ENCODE data around the gene HNRNPAB. TPM values are rescaled to one million over a fixed set of nuclear protein-coding genes. Genes with fewer than 3 reads are reported as not detected.

The HNRNPAB gene
- total and polyA plus RNA-seq, 9 of the 15 experiments (the other 6 are each of a cell fraction or from before 2014, with no cell fraction given) = 34.6 to 425 (median 236) TPM

GRCh38 chr5:178207183-178207916 lies 3.0 kb downstream of the HNRNPAB start:
- Histone ChIP-seq H3K27me3 (ENCODE audit: control insufficient read depth in 2 of 2, insufficient read depth in 2 of 2, low read length in 2 of 2) (no peaks in the 10 kb centered on the region), H3K4me3 (peak overlapping the region; percentile 80; the same call in 1 of the 2 replicates), H3K9ac (ENCODE audit: insufficient read depth in 1 of 2, low read depth in 2 of 2, low read length in 2 of 2) (peak overlapping the region; percentile 72 to 93; a peak in 3 of 4 replicates), H3K4me2 (ENCODE audit: insufficient read depth, low read length) (peak overlapping the region; percentile 96), H3K27ac (ENCODE audit: extremely low read depth, low read depth, low read length) (peak overlapping the region; percentile 41; the same call in 2 of the 3 replicates), H2AFZ (ENCODE audit: low read depth, low read length) (no peak overlapping the region), H3K4me1 (replicated peaks in 1 of 2; ENCODE audit: control insufficient read depth in 2 of 2, insufficient read depth in 2 of 2, low read length in 2 of 2) (peaks cover 23 to 25% of the 10 kb centered on the region in 2 experiments; a peak in 4 of 5 replicates), H3K9me3 (replicated peaks; ENCODE audit: control insufficient read depth, insufficient read depth, low read depth, low read length) (no peaks in the 10 kb centered on the region), H4K20me1 (replicated peaks; ENCODE audit: control insufficient read depth, insufficient read depth, low read length) (peaks cover 68% of the 10 kb centered on the region), H3K79me2 (ENCODE audit: control insufficient read depth, insufficient read depth, low read length) (peaks cover 69% of the 10 kb centered on the region), H3K9me1 (ENCODE audit: control insufficient read depth, insufficient read depth, low read length) (peaks cover 10% of the 10 kb centered on the region), H3K36me3 (ENCODE audit: control insufficient read depth, insufficient read depth, low read length) (peaks cover 71% of the 10 kb centered on the region)
- intact Hi-C loops (cut with micrococcal nuclease) = no loop called here
- in situ Hi-C loops (cut with MboI) = no loop called here
- BruUV-seq (replicated peaks) = no TSS peak
- no peak for TF ChIP-seq ZNF436 (CRISPR knock-in tag; IDR thresholded peaks at IDR 0.05)
- TF ChIP-seq NFXL1 (CRISPR knock-in tag; IDR thresholded peaks at IDR 0.05) = no peak
- no peak for TF ChIP-seq ZNF778 (CRISPR knock-in tag; IDR thresholded peaks at IDR 0.05)
- no peak for TF ChIP-seq RBM34 (IDR thresholded peaks at IDR 0.05; ENCODE audit: borderline replicate concordance, insufficient read depth, low read length)
- no peak for TF ChIP-seq VEZF1 (CRISPR knock-in tag; IDR thresholded peaks at IDR 0.05)
- TF ChIP-seq BCOR (IDR thresholded peaks at IDR 0.05) = no peak
- no peak for TF ChIP-seq ERF (CRISPR knock-in tag; IDR thresholded peaks at IDR 0.05)
- TF ChIP-seq SAFB (IDR thresholded peaks at IDR 0.05; ENCODE audit: borderline replicate concordance, low read depth, low read length) = no peak
- TF ChIP-seq KDM4B (IDR thresholded peaks at IDR 0.05; ENCODE audit: borderline replicate concordance in 2 of 2, low read depth in 1 of 2) = no peak
- 0 out of 2 replicates have a peak, but pooled peaks have one; percentile 37 for TF ChIP-seq ZBED1 (IDR thresholded peaks at IDR 0.05)
- TF ChIP-seq PML (IDR thresholded peaks at IDR 0.05; ENCODE audit: low read length) = 0 out of 2 replicates have a peak, but pooled peaks have one; percentile 2
- TF ChIP-seq, protein P1, sequence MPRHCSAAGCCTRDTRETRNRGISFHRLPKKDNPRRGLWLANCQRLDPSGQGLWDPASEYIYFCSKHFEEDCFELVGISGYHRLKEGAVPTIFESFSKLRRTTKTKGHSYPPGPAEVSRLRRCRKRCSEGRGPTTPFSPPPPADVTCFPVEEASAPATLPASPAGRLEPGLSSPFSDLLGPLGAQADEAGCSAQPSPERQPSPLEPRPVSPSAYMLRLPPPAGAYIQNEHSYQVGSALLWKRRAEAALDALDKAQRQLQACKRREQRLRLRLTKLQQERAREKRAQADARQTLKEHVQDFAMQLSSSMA (CRISPR knock-in tag; IDR thresholded peaks at IDR 0.05) = no peak
- TF ChIP-seq, protein P2, sequence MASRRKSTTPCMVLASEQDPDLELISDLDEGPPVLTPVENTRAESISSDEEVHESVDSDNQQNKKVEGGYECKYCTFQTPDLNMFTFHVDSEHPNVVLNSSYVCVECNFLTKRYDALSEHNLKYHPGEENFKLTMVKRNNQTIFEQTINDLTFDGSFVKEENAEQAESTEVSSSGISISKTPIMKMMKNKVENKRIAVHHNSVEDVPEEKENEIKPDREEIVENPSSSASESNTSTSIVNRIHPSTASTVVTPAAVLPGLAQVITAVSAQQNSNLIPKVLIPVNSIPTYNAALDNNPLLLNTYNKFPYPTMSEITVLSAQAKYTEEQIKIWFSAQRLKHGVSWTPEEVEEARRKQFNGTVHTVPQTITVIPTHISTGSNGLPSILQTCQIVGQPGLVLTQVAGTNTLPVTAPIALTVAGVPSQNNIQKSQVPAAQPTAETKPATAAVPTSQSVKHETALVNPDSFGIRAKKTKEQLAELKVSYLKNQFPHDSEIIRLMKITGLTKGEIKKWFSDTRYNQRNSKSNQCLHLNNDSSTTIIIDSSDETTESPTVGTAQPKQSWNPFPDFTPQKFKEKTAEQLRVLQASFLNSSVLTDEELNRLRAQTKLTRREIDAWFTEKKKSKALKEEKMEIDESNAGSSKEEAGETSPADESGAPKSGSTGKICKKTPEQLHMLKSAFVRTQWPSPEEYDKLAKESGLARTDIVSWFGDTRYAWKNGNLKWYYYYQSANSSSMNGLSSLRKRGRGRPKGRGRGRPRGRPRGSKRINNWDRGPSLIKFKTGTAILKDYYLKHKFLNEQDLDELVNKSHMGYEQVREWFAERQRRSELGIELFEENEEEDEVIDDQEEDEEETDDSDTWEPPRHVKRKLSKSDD (conservative IDR thresholded peaks at IDR 0.05; ENCODE audit: low read length) = no peak
- TF ChIP-seq MTA3 (IDR thresholded peaks at IDR 0.05; ENCODE audit: borderline replicate concordance) = no peak
- no peak for TF ChIP-seq PHB2 (IDR thresholded peaks at IDR 0.05; ENCODE audit: low read depth)
- TF ChIP-seq IRF1 (CRISPR knock-in tag; IDR thresholded peaks at IDR 0.05; ENCODE audit: borderline replicate concordance) = no peak
- no peak for TF ChIP-seq CCAR2 (IDR thresholded peaks at IDR 0.05; ENCODE audit: low read depth, low read length)
- TF ChIP-seq POLR2A (conservative IDR thresholded peaks at IDR 0.05) = 0 out of 2 replicates have a peak, but pooled peaks have one; percentile 7
- POLR2A ChIA-PET = interaction anchor here (0.6 to 12.7 kb wide), 5 partner anchors 9 to 553 kb away, joined by 3 to 162 read pairs (median 11); partner anchors contain the start of gene PHYKPL
- CTCF ChIA-PET (ENCODE audit: low intra/inter-chr PET ratio) = no interaction called here
- DNase-seq (ENCODE audit: extremely low read depth in 1 of 4, low spot score in 3 of 4) (no peak), ATAC-seq (no peak), FAIRE-seq (no peak)
- WGBS (ENCODE audit: insufficient coverage, low coverage, missing lambda C conversion rate) = 67% methylated on average over 5 of the region's 5 CpGs

Data from K562 (cell line).